Coronary artery (tissue), 2 donors: ENCODE measurements around the gene KRCC1.

ENCODE experiments used
- DNase-seq: peaks from one replicate; pipeline ENCODE4 v3.0.0-alpha.2; 2017; ENCODE audit warnings: low spot score
- H3K27ac ChIP-seq, 2 donors: fragments of 200-600 bp; sonication (generic); one replicate each; pipeline ENCODE4 v1.5.1; 2016 to 2019
- H3K4me3 ChIP-seq: fragments of 200-600 bp; sonication (generic); 2 replicates; pipeline ENCODE4 v1.5.1; 2016; ENCODE audit warnings: mild to moderate bottlenecking, moderate library complexity
- CTCF ChIP-seq: fragments of 200-600 bp; sonication (generic); IDR thresholded peaks from one replicate; pipeline ENCODE4 v1.5.1; 2019; ENCODE audit warnings: antibody characterized with exemption

KRCC1 gene

GRCh38 chr2:88055371-88056128, at the start of gene KRCC1:
Gene KRCC1 (minus strand): TSS chr2:88055783. CDS start chr2:88028563, 27,220 bp downstream.
- no peak for TF ChIP-seq CTCF
- Histone ChIP-seq H3K4me3 (peak within 1 kb of the TSS; percentile 91), H3K27ac (peak within 1 kb of the TSS; percentile 98)
- DNase-seq = peak; percentile 96

GRCh38 chr2:88100489-88100858, 44.9 kb upstream of the KRCC1 start:
- Histone ChIP-seq H3K27ac (no peak overlapping the region), H3K4me3 (no peak overlapping the region)
- DNase-seq = no peak
- no peak for TF ChIP-seq CTCF

GRCh38 chr2:88099798-88100488, 44.4 kb upstream of the KRCC1 start:
- no peak for TF ChIP-seq CTCF
- DNase-seq = no peak
- H3K4me3 ChIP-seq = no peak overlapping the region
- no peak overlapping the region for H3K27ac ChIP-seq

GRCh38 chr2:88098558-88098900, 42.9 kb upstream of the KRCC1 start:
- no peak for TF ChIP-seq CTCF
- H3K4me3 ChIP-seq = no peak overlapping the region
- no peak for DNase-seq
- no peak overlapping the region for H3K27ac ChIP-seq

GRCh38 chr2:88097891-88098557, 42.4 kb upstream of the KRCC1 start:
- no peak for TF ChIP-seq CTCF
- no peak for DNase-seq
- Histone ChIP-seq H3K27ac (no peak overlapping the region), H3K4me3 (no peak overlapping the region)

GRCh38 chr2:88097192-88097591, 41.6 kb upstream of the KRCC1 start:
- Histone ChIP-seq H3K4me3 (no peak overlapping the region), H3K27ac (no peak overlapping the region)
- no peak for DNase-seq
- no peak for TF ChIP-seq CTCF
